GM12878 (cell line): ENCODE results near the gene INPP4B. TPM values are rescaled to one million over a fixed set of nuclear protein-coding genes. Genes with fewer than 3 reads are reported as not detected.

ENCODE experiments used
- ATAC-seq: fragments of 200-7000 bp; cut with Tn5 transposase; 3 replicates; pipeline ENCODE4 v1.9.1; 2020; ENCODE audit warnings: mild to moderate bottlenecking, moderate library complexity
- BruUV-seq: library from RNA; stranded (reverse); fragments of 400-500 nt; replicated peaks from 2 replicates; lab custom pipeline; 2021; lab: Mats Ljungman, UMichigan
- CTCF ChIA-PET: fragments of 300-600 bp; sonication (Branson Sonifier 250); formaldehyde crosslinking; extraction: SDS; loops from one replicate; lab custom pipeline; 2021; ENCODE audit warnings: inconsistent platforms; lab: Yijun Ruan, JAX
- POLR2A ChIA-PET: fragments of 350-600 bp; formaldehyde crosslinking; extraction: SDS; loops from one replicate; lab custom pipeline; 2021; ENCODE audit warnings: inconsistent platforms; lab: Charles Lee
- RAD21 ChIA-PET: fragments of 300-600 bp; sonication (Branson Sonifier 250); formaldehyde crosslinking; loops from one replicate; lab custom pipeline; 2023; ENCODE audit warnings: antibody characterized with exemption; ENCODE audit not compliant: unreplicated experiment; lab: Charles Lee
- SMC1A ChIA-PET: fragments of 300-600 bp; sonication (Branson Sonifier 250); formaldehyde crosslinking; loops from one replicate; lab custom pipeline; 2023; ENCODE audit not compliant: unreplicated experiment, uncharacterized antibody; lab: Charles Lee
- DNase-seq: peaks from one replicate; pipeline ENCODE4 v3.0.0-alpha.2; 2011; ENCODE audit warnings: low read depth, low spot score
- FAIRE-seq: peaks from 3 replicates; lab custom pipeline; 2011; peaks lifted over from hg19 to GRCh38; lab: Jason Lieb, UNC
- H2AFZ ChIP-seq: 2 replicates; pipeline ENCODE4 v1.6.0; 2011; ENCODE audit warnings: low read depth, low read length, control low read depth; ENCODE audit not compliant: control insufficient read depth
- H3K27ac ChIP-seq: 2 replicates; pipeline ENCODE4 v1.5.1; 2011; ENCODE audit warnings: control low read depth; ENCODE audit not compliant: control insufficient read depth, insufficient read depth
- H3K27me3 ChIP-seq, 2 experiments: replicated peaks in 1 of 2; 2 replicates each; pipeline versions ENCODE4 v1.6.0 to v1.6.1; 2011; ENCODE audit warnings: low read length in 1 of 2; ENCODE audit not compliant: control insufficient read depth in 2 of 2, insufficient read depth in 2 of 2
- H3K36me3 ChIP-seq, 2 experiments: 2 replicates each; pipeline ENCODE4 v1.5.1; 2011; ENCODE audit warnings: low read length in 1 of 2; ENCODE audit not compliant: control insufficient read depth in 2 of 2, insufficient read depth in 2 of 2
- H3K4me1 ChIP-seq: 2 replicates; pipeline ENCODE4 v1.6.1; 2011; ENCODE audit warnings: mild to moderate bottlenecking, low read length, moderate library complexity, mixed read lengths; ENCODE audit not compliant: control insufficient read depth, insufficient read depth
- H3K4me2 ChIP-seq: 2 replicates; pipeline ENCODE4 v1.6.0; 2011; ENCODE audit warnings: control low read depth; ENCODE audit not compliant: control insufficient read depth, insufficient read depth
- H3K4me3 ChIP-seq: fragments of 200-600 bp; sonication (generic); 2 replicates; pipeline ENCODE4 v1.5.1; 2016
- H3K79me2 ChIP-seq: 2 replicates; pipeline ENCODE4 v1.6.0; 2011; ENCODE audit warnings: low read length; ENCODE audit not compliant: control insufficient read depth, insufficient read depth
- H3K9ac ChIP-seq: 2 replicates; pipeline ENCODE4 v1.8.0; 2011; ENCODE audit warnings: low read length, control low read depth, mixed read lengths; ENCODE audit not compliant: control insufficient read depth, insufficient read depth
- H3K9me3 ChIP-seq: replicated peaks from 3 replicates; pipeline ENCODE4 v1.5.1; 2011; ENCODE audit warnings: mild to moderate bottlenecking, low read length; ENCODE audit not compliant: control insufficient read depth, insufficient read depth
- H4K20me1 ChIP-seq: 2 replicates; pipeline ENCODE4 v1.6.0; 2011; ENCODE audit not compliant: control insufficient read depth, insufficient read depth
- IRF4 ChIP-seq: IDR thresholded peaks from 2 replicates; pipeline ENCODE4 v1.6.1; 2011; ENCODE audit warnings: low read depth, low read length
- NBN ChIP-seq: fragments of 450-650 bp; IDR thresholded peaks from 2 replicates; pipeline ENCODE4 v1.6.1; 2016
- NFIC ChIP-seq: IDR thresholded peaks from 2 replicates; pipeline ENCODE4 v1.6.1; 2012; ENCODE audit warnings: low read depth, mild to moderate bottlenecking, inconsistent platforms, low read length, moderate library complexity
- RUNX3 ChIP-seq: IDR thresholded peaks from 2 replicates; pipeline ENCODE4 v1.6.1; 2012; ENCODE audit warnings: low read length, inconsistent platforms
- SIN3A ChIP-seq: IDR thresholded peaks from 2 replicates; pipeline ENCODE4 v1.6.1; 2012; ENCODE audit warnings: low read depth, low read length, improper control_type of control experiment
- STAT1 ChIP-seq: fragments of 450-650 bp; conservative IDR thresholded peaks from 2 replicates; pipeline ENCODE4 v1.6.1; 2014; ENCODE audit warnings: antibody characterized with exemption, mild to moderate bottlenecking
- TAF1 ChIP-seq: IDR thresholded peaks from 2 replicates; pipeline ENCODE4 v1.6.1; 2011; ENCODE audit warnings: mild to moderate bottlenecking, low read depth, low read length, borderline replicate concordance
- WGBS: methylation state at CpG from one replicate; pipeline ENCODE4 v1.1.6; 2016; ENCODE audit warnings: low lambda C conversion rate; ENCODE audit not compliant: insufficient replicate concordance, insufficient coverage; ENCODE audit errors: missing lambda C conversion rate; 5-methylcytosine and 5-hydroxymethylcytosine counted together
- in situ Hi-C: fragments of 300-500 bp; cut with MboI; formaldehyde crosslinking; loops from 9 replicates; pipeline ENCODE4 v1.14.3; 2018; ENCODE audit warnings: mixed read lengths
- intact Hi-C: fragments of 100-400 bp; cut with micrococcal nuclease; formaldehyde crosslinking; loops from one replicate; pipeline ENCODE4 v1.14.2; 2022; ENCODE audit not compliant: unreplicated experiment
- polyA plus RNA-seq, 11 experiments: library from polyadenylated mRNA; depleted of rRNA in 4 of 11; unstranded in 6 of 11; stranded (reverse) in 5 of 11; fragments of >200 nt; fragmentation: Nextera tagmentation in 4 of 11; fragmentation: Illumina TruSeq in 1 of 11; extraction: Ambion mirVana in 4 of 11; extraction: Trizol in 1 of 11; gene quantifications; 1 replicate in 1 of 11; 2 replicates in 10 of 11; pipeline versions ENCODE4 v1.2.1 to v1.2.3, GENCODE V29; 2011 to 2016; ENCODE audit warnings: inconsistent platforms in 2 of 11, missing spikeins in 2 of 11, low read depth in 1 of 11
- total RNA-seq, 4 experiments: library from RNA; depleted of rRNA in 3 of 4; stranded (reverse); fragments of >200 nt in 3 of 4; fragmentation: Illumina TruSeq in 1 of 4; extraction: Trizol in 1 of 4; gene quantifications; 2 replicates each; pipeline versions ENCODE4 v1.2.1 to v1.2.3, GENCODE V29; 2013 to 2021
- TF ChIP-seq, protein P1 (sequence below): IDR thresholded peaks from 2 replicates; pipeline ENCODE4 v1.6.1; 2011; ENCODE audit warnings: low read depth, mild to moderate bottlenecking, low read length, moderate library complexity, borderline replicate concordance; ENCODE audit errors: extremely low read depth
- TF ChIP-seq, protein P2 (sequence below): fragments of 450-650 bp; IDR thresholded peaks from 2 replicates; pipeline ENCODE4 v1.6.1; 2018; ENCODE audit warnings: mild to moderate bottlenecking, low read depth, moderate library complexity; ENCODE audit not compliant: partially characterized antibody
- TF ChIP-seq, protein P3 (sequence below): fragments of 450-650 bp; IDR thresholded peaks from 2 replicates; pipeline ENCODE4 v1.6.1; 2017; ENCODE audit warnings: antibody characterized with exemption, mild to moderate bottlenecking, moderate library complexity
- TF ChIP-seq, protein P4 (sequence below): fragments of 450-650 bp; IDR thresholded peaks from 2 replicates; pipeline ENCODE4 v1.6.1; 2017; ENCODE audit warnings: borderline replicate concordance
- TF ChIP-seq, protein P5 (sequence below): fragments of 450-650 bp; IDR thresholded peaks from 2 replicates; pipeline ENCODE4 v1.6.1; 2014; ENCODE audit warnings: mild to moderate bottlenecking
- TF ChIP-seq, protein P6 (sequence below): fragments of 450-650 bp; IDR thresholded peaks from 2 replicates; pipeline ENCODE4 v1.6.1; 2017; ENCODE audit warnings: low read depth, mild to moderate bottlenecking, moderate library complexity

The INPP4B gene
- total and polyA plus RNA-seq, 10 of the 15 experiments (the other 5 are each of a cell fraction or from before 2014, with no cell fraction given): 0.53 to 11.2 (median 0.95) TPM

DNA sequence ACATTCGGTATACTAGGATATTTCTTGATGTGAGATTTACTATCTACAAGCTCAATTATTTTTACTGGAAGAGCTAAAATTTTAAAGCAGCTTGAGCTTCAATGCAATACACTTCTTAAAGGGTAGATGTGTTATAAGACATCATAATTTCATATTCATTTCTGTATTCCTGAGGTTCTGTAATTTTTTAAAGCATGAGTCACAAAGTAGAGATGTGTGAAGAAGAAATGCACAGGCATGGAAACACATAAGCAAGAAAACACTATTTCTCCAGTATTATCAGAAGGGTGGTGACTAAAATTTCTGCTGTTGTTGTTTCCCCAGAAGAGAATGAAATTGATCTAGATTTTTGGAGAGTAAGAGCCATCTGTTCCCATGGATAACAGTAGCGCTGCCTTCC lies 72.6 kb downstream of the INPP4B start (continued):
- TF ChIP-seq, protein P1, sequence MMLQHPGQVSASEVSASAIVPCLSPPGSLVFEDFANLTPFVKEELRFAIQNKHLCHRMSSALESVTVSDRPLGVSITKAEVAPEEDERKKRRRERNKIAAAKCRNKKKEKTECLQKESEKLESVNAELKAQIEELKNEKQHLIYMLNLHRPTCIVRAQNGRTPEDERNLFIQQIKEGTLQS: no peak

DNA sequence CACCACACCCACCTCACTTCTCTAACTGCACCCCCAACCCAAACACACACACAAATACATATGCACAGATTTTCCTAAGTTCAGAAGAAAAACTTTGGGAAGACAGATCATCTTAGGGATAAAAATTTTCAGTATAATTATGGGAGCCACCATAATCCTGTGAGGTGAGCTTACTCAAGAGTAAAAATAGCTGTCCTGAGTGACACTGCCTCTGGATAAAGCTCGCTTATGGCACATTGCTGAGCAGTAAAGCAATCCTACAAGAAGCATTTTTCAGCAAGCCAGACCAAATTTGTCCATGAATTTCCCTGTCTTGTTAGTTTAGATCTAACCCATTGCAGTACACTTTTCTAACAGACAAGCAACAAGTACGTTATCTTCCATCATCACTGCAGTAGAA lies 83.8 kb downstream of the INPP4B start:
- Histone ChIP-seq H3K36me3 (no peaks in the 10 kb centered on the region), H4K20me1 (no peaks in the 10 kb centered on the region), H3K4me3 (no peak overlapping the region), H3K27ac (no peak overlapping the region), H3K4me2 (no peak overlapping the region), H3K79me2 (no peaks in the 10 kb centered on the region), H2AFZ (no peak overlapping the region), H3K9me3 (no peaks in the 10 kb centered on the region), H3K27me3 (no peaks in the 10 kb centered on the region), H3K9ac (no peak overlapping the region), H3K4me1 (no peaks in the 10 kb centered on the region)
- WGBS: 0% methylated on average over 2 of the region's 2 CpGs
- no TSS peak for BruUV-seq
- in situ Hi-C loops: no loop called here
- ATAC-seq (no peak), DNase-seq (no peak), FAIRE-seq (no peak)
- CTCF ChIA-PET: no interaction called here
- intact Hi-C loops: no loop called here
- POLR2A ChIA-PET: no interaction called here
- SMC1A ChIA-PET: no interaction called here
- RAD21 ChIA-PET: no interaction called here
- no peak for TF ChIP-seq STAT1
- TF ChIP-seq, protein P2, sequence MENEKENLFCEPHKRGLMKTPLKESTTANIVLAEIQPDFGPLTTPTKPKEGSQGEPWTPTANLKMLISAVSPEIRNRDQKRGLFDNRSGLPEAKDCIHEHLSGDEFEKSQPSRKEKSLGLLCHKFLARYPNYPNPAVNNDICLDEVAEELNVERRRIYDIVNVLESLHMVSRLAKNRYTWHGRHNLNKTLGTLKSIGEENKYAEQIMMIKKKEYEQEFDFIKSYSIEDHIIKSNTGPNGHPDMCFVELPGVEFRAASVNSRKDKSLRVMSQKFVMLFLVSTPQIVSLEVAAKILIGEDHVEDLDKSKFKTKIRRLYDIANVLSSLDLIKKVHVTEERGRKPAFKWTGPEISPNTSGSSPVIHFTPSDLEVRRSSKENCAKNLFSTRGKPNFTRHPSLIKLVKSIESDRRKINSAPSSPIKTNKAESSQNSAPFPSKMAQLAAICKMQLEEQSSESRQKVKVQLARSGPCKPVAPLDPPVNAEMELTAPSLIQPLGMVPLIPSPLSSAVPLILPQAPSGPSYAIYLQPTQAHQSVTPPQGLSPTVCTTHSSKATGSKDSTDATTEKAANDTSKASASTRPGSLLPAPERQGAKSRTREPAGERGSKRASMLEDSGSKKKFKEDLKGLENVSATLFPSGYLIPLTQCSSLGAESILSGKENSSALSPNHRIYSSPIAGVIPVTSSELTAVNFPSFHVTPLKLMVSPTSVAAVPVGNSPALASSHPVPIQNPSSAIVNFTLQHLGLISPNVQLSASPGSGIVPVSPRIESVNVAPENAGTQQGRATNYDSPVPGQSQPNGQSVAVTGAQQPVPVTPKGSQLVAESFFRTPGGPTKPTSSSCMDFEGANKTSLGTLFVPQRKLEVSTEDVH: no peak
- TF ChIP-seq, protein P3, sequence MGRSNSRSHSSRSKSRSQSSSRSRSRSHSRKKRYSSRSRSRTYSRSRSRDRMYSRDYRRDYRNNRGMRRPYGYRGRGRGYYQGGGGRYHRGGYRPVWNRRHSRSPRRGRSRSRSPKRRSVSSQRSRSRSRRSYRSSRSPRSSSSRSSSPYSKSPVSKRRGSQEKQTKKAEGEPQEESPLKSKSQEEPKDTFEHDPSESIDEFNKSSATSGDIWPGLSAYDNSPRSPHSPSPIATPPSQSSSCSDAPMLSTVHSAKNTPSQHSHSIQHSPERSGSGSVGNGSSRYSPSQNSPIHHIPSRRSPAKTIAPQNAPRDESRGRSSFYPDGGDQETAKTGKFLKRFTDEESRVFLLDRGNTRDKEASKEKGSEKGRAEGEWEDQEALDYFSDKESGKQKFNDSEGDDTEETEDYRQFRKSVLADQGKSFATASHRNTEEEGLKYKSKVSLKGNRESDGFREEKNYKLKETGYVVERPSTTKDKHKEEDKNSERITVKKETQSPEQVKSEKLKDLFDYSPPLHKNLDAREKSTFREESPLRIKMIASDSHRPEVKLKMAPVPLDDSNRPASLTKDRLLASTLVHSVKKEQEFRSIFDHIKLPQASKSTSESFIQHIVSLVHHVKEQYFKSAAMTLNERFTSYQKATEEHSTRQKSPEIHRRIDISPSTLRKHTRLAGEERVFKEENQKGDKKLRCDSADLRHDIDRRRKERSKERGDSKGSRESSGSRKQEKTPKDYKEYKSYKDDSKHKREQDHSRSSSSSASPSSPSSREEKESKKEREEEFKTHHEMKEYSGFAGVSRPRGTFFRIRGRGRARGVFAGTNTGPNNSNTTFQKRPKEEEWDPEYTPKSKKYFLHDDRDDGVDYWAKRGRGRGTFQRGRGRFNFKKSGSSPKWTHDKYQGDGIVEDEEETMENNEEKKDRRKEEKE: no peak
- TF ChIP-seq, protein P4, sequence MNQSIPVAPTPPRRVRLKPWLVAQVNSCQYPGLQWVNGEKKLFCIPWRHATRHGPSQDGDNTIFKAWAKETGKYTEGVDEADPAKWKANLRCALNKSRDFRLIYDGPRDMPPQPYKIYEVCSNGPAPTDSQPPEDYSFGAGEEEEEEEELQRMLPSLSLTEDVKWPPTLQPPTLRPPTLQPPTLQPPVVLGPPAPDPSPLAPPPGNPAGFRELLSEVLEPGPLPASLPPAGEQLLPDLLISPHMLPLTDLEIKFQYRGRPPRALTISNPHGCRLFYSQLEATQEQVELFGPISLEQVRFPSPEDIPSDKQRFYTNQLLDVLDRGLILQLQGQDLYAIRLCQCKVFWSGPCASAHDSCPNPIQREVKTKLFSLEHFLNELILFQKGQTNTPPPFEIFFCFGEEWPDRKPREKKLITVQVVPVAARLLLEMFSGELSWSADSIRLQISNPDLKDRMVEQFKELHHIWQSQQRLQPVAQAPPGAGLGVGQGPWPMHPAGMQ: no peak
- no peak for TF ChIP-seq IRF4
- no peak for TF ChIP-seq NBN
- no peak for TF ChIP-seq SIN3A
- TF ChIP-seq, protein P5, sequence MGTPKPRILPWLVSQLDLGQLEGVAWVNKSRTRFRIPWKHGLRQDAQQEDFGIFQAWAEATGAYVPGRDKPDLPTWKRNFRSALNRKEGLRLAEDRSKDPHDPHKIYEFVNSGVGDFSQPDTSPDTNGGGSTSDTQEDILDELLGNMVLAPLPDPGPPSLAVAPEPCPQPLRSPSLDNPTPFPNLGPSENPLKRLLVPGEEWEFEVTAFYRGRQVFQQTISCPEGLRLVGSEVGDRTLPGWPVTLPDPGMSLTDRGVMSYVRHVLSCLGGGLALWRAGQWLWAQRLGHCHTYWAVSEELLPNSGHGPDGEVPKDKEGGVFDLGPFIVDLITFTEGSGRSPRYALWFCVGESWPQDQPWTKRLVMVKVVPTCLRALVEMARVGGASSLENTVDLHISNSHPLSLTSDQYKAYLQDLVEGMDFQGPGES: no peak
- TF ChIP-seq, protein P6, sequence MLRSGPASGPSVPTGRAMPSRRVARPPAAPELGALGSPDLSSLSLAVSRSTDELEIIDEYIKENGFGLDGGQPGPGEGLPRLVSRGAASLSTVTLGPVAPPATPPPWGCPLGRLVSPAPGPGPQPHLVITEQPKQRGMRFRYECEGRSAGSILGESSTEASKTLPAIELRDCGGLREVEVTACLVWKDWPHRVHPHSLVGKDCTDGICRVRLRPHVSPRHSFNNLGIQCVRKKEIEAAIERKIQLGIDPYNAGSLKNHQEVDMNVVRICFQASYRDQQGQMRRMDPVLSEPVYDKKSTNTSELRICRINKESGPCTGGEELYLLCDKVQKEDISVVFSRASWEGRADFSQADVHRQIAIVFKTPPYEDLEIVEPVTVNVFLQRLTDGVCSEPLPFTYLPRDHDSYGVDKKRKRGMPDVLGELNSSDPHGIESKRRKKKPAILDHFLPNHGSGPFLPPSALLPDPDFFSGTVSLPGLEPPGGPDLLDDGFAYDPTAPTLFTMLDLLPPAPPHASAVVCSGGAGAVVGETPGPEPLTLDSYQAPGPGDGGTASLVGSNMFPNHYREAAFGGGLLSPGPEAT: no peak
- no peak for TF ChIP-seq RUNX3
- no peak for TF ChIP-seq TAF1
- no peak for TF ChIP-seq NFIC
